AG08395 (cell line): ENCODE results near the gene RHPN2.
"Not testable (repeated sequence)": the region's sequence is repeated elsewhere in the genome, so short reads cannot be mapped to it uniquely, and the experiment has no call there.

ENCODE experiments used
- DNase-seq: peaks from one replicate; pipeline ENCODE4 v3.0.0; 2012; ENCODE audit warnings: mixed read lengths, low spot score

RHPN2 gene

DNA sequence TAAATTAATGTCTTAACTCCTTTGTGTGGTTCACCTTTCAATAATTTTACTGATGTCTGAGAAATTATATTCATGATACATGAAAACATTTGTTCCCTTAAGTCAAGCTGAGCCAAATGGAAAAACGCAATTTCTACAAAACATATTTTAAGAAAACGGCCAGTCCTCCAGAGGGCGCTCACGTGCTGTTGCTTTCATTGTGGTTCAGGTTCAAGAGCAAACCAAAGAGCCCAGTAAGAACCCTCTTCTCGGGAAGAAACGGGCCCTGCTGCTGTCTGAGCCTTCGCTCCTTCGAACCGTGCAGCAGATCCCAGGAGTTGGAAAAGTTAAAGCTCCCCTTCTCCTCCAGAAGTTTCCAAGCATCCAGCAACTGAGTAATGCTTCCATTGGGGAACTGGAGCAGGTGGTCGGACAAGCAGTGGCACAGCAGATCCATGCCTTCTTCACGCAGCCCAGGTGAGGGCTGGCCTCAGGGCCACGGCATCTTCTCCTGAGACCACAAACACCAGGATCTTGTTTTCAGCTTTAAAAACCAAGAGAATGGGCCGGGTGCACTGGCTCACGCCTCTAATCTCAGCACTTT, 88.4 kb downstream of the RHPN2 start:
- peak; percentile 72 for DNase-seq

- DNase-seq: peak; percentile 100
Measured at GRCh38 chr19:32971715-32972540, 92.8 kb downstream of the RHPN2 start, which contains the start of the genes CEP89 and FAAP24. CEP89 (minus strand) TSS chr19:32971958; CDS start chr19:32971874, 84 bp downstream. FAAP24 (plus strand) TSS chr19:32972242; CDS start chr19:32973197, 955 bp downstream.

DNA sequence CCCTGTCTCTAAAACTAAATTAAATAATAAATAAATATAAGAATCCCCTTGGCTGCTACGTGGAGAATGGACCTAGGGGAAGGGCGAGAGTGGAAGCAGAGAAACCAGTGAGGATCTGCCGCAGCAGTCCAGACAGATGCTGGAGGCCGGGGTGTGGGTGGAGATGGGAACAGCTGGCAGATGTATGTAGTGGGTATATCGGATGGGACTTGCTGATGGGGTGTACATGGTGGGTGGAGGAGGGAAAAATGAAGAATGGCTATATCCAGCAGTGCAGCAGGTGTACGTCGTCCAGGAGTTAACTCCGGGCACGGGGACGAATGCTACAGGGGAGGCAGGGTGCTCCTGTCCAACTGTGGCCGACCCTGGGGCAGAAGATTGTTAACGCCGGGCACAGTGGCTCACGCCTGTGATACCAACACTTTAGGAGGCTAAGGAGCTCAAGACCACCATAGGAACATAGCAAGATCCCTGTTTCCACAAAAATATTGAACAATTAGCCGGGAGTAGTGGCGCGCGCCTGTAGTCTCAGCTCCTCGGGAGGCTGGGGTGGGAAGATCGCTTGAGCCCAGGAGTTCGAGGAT, 93.6 kb downstream of the RHPN2 start:
- DNase-seq: peak; percentile 8

GRCh38 chr19:32969549-32969948, 95.1 kb downstream of the RHPN2 start:
- DNase-seq: no peak

DNA sequence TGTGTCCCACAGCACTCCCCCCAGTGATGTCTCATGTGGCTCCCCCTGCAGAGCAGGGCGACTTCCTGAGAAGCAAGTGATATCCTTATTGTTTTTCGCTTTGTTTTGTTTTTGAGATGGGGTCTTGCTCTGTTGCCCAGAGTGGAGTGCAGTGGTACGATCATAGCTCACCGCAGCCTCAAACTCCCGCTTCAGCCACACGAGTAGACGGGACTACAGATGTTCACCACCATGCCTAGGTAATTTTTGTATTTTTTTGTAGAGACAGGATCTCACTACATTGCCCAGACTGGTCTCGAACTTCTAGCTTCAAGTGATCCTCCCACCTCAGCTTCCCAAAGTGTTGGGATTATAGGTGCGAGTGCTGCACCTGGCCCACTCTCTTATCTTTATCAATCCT, 97.9 kb downstream of the RHPN2 start:
- DNase-seq: no peak

GRCh38 chr19:32945260-32945659, 119.4 kb downstream of the RHPN2 start:
- no peak for DNase-seq

DNA sequence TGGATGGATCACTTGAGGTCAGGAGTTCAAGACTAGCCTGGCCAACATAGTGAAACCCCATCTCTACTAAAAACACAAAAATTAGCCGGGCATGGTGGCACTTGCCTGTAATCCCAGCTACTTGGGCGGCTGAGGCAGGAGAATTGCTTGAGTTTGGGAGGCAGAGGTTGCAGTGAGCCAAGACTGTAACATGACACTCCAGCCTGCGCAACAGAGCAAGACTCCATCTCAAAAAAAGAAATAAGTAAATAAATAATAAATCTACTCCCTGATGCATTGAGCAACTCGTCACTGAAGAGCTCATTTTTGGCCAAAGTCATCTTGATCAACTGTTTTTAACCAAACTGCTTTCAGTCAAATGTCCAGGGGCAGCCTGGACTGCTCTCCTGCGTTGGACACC, 123.4 kb downstream of the RHPN2 start:
- DNase-seq: not testable (repeated sequence)

GRCh38 chr19:32936065-32936464, 128.6 kb downstream of the RHPN2 start:
- no peak for DNase-seq

- DNase-seq: no peak
Measured at GRCh38 chr19:32935629-32936028, 129.1 kb downstream of the RHPN2 start.

DNA sequence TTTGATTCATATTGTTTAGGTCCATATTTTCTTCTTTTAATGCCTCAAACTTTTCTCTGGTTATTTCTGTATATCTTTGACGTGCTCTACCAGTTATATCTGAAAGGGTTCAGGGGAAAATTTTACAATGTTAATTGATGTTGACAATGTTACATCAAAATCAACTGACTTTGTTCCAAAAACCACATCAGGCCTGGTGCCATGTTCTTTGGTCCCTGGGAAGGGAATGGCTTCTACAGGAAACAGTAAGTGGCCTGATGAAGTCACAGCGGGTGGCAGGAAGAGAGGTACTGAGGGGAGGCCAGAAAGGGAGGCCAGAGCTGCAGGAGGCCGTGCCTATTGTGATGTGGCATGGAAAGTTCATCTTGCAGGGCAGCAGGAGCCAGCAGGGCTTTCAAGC, 131.1 kb downstream of the RHPN2 start:
- no peak for DNase-seq

DNA sequence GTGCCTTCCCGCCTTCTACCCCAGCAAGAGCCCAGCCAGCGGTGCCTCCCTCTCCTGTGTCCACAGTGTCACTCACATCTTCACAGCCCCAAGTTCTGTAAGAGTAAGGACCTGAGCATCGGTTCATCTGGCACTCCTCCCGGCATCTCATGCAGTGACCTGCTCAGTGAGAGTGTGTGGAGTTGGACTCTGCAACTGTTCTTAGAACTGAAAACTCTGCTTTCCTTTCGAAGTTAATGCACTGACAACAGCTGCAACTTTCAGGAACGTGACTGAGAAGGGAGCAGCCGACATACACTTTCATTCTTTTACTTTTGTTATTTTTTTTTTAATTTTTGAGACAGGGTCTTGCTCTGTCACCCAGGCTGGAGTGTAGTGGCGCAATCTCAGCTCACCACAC, 134.1 kb downstream of the RHPN2 start:
- DNase-seq: no peak

- DNase-seq: no peak
Measured at GRCh38 chr19:32928806-32929205, 135.9 kb downstream of the RHPN2 start.
